ENCODE data around the gene TCF12. TPM values are rescaled to one million over a fixed set of nuclear protein-coding genes. Genes with fewer than 3 reads are reported as not detected.

The TCF12 gene
- total RNA-seq, 1 experiment from 2014 or later, result 76.7 TPM

DNA sequence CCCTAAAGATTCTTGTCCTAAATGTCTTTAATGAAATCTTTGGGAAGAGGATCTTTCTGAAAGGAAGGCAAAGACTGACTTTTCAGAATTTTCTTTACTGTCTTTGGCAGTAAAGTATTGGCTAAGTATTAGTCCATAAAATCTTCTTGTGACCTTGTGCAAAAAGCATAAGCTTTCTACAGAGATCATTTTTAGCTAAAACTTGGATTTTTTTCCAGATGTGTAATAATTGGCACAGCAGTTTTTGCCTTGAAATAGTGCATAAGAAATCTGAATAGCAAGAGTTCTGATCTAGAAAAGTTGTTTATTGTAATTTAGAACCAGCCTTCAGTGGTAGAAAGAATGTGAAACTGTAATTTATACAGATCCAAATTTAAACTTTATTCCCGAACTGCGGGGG lies 335.1 kb downstream of the TCF12 start:
- no peak overlapping the region for H3T11ph ChIP-seq (ENCODE audit: low read length)
- Mint-ChIP-seq H3K4me3 (no peak overlapping the region), H3K4me1 (peaks cover 30 to 48% of the 10 kb centered on the region in 2 experiments), H3K27me3 (ENCODE audit: low read depth) (no peaks in the 10 kb centered on the region; the same call in 1 of the 2 replicates), H3K36me3 (ENCODE audit: insufficient read depth in 1 of 3, low read depth in 3 of 3) (peaks cover 20 to 29% (median 28%) of the 10 kb centered on the region in 3 experiments; a peak in 6 of 7 replicates), H3K9me3 (no peaks in the 10 kb centered on the region; a peak in 2 of 5 replicates), H3K27ac (peak overlapping the region in 2 of 3 experiments; percentile 78 to 92; a peak in 4 of 7 replicates)
- H3K27me3 ChIP-seq (ENCODE audit: insufficient read depth, low read length), result no peaks in the 10 kb centered on the region
- H3K9me3 ChIP-seq (ENCODE audit: control insufficient read depth, low read depth, low read length), result no peaks in the 10 kb centered on the region
- H2BK20ac ChIP-seq (ENCODE audit: low read depth, low read length, poor library complexity, severe bottlenecking), result no peak overlapping the region
- H3K79me1 ChIP-seq (ENCODE audit: insufficient read depth, low read depth, low read length, poor library complexity, severe bottlenecking), result no peaks in the 10 kb centered on the region
- H2BK12ac ChIP-seq (ENCODE audit: insufficient read length, low read depth, low read length), result no peak overlapping the region
- H2BK5ac ChIP-seq (ENCODE audit: insufficient read length, low read length), result no peak overlapping the region
- no peak overlapping the region for H2BK15ac ChIP-seq (ENCODE audit: low read depth, low read length)
- H3K23ac ChIP-seq (ENCODE audit: insufficient read length, low read depth, low read length), result no peak overlapping the region
- H3K23me2 ChIP-seq (ENCODE audit: insufficient read length, low read depth, low read length, poor library complexity, severe bottlenecking), result no peaks in the 10 kb centered on the region
- no peaks in the 10 kb centered on the region for H3K79me2 ChIP-seq (ENCODE audit: insufficient read depth, low read length)
- no CpG with 5 or more reads among the region's 2 CpGs for WGBS (ENCODE audit: extremely low coverage, insufficient read length, low lambda C conversion rate)
- no peak overlapping the region for H3K9ac ChIP-seq (ENCODE audit: extremely low read depth, insufficient read length, low read length)
- TF ChIP-seq, protein P1, sequence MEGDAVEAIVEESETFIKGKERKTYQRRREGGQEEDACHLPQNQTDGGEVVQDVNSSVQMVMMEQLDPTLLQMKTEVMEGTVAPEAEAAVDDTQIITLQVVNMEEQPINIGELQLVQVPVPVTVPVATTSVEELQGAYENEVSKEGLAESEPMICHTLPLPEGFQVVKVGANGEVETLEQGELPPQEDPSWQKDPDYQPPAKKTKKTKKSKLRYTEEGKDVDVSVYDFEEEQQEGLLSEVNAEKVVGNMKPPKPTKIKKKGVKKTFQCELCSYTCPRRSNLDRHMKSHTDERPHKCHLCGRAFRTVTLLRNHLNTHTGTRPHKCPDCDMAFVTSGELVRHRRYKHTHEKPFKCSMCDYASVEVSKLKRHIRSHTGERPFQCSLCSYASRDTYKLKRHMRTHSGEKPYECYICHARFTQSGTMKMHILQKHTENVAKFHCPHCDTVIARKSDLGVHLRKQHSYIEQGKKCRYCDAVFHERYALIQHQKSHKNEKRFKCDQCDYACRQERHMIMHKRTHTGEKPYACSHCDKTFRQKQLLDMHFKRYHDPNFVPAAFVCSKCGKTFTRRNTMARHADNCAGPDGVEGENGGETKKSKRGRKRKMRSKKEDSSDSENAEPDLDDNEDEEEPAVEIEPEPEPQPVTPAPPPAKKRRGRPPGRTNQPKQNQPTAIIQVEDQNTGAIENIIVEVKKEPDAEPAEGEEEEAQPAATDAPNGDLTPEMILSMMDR (conservative IDR thresholded peaks at IDR 0.05), result no peak
- DNase-seq, result no peak
- H2BK120ac ChIP-seq (ENCODE audit: low read depth, low read length, poor library complexity, severe bottlenecking), result no peak overlapping the region
- peaks cover 7% of the 10 kb centered on the region; the same call in 1 of the 2 replicates for H3K4me1 ChIP-seq (ENCODE audit: insufficient read depth, low read length)
- no peak overlapping the region for H2AK5ac ChIP-seq (ENCODE audit: insufficient read length, low read length)
- H3K56ac ChIP-seq (ENCODE audit: insufficient read length, low read depth, low read length), result no peak overlapping the region
- H4K8ac ChIP-seq (replicated peaks; ENCODE audit: insufficient read length, low read depth, low read length), result no peak overlapping the region
- no peak overlapping the region for H3K4ac ChIP-seq (ENCODE audit: low read depth, low read length)
- H3K4me2 ChIP-seq (ENCODE audit: insufficient read depth, insufficient read length, low read length), result no peak overlapping the region
- H2AFZ ChIP-seq (ENCODE audit: low read length), result no peak overlapping the region
- no peak overlapping the region for H4K91ac ChIP-seq (ENCODE audit: insufficient read length, low read depth, low read length)
- no peak overlapping the region for H3K18ac ChIP-seq (ENCODE audit: insufficient read length, low read depth, low read length)
- no peak overlapping the region for H3K27ac ChIP-seq (ENCODE audit: insufficient read length, low read depth, low read length)
- H4K20me1 ChIP-seq (ENCODE audit: control insufficient read depth, insufficient read depth, insufficient read length), result no peaks in the 10 kb centered on the region
- no peak overlapping the region for H3K14ac ChIP-seq (ENCODE audit: insufficient read depth, low read length)
- no peak overlapping the region for H4K5ac ChIP-seq (ENCODE audit: insufficient read length, low read depth, low read length)

Data from H9 (cell line).